LNCaP clone FGC (cell line): ENCODE measurements around the gene RPL36.
"Not testable (repeated sequence)": the region's sequence is repeated elsewhere in the genome, so short reads cannot be mapped to it uniquely, and the experiment has no call there.

Experiments
- DNase-seq: peaks from one replicate; pipeline ENCODE4 v3.0.0-alpha.2; 2011; ENCODE audit warnings: low read depth
- H3K4me3 ChIP-seq: 2 replicates; pipeline ENCODE4 v1.5.1; 2011; ENCODE audit warnings: mild to moderate bottlenecking, low read depth, low read length, control low read depth
- CTCF ChIP-seq: IDR thresholded peaks from 2 replicates; pipeline ENCODE4 v1.5.1; 2012; ENCODE audit warnings: mild to moderate bottlenecking; ENCODE audit not compliant: control insufficient read depth, insufficient read depth; ENCODE audit errors: extremely low read depth

The RPL36 gene

GRCh38 chr19:5700455-5701092 lies 10.5 kb downstream of the RPL36 start:
- no peak for TF ChIP-seq CTCF
- DNase-seq, result no peak
- H3K4me3 ChIP-seq, result no peak overlapping the region

GRCh38 chr19:5702053-5702410 lies 11.9 kb downstream of the RPL36 start:
- DNase-seq, H3K4me3 ChIP-seq: not testable (repeated sequence)

- DNase-seq, result no peak
- no peak overlapping the region for H3K4me3 ChIP-seq
- TF ChIP-seq CTCF, result no peak
Observed at GRCh38 chr19:5703819-5704818, 14.0 kb downstream of the RPL36 start.

- TF ChIP-seq CTCF, result no peak
- no peak overlapping the region for H3K4me3 ChIP-seq
- DNase-seq, result no peak
Observed at GRCh38 chr19:5705552-5705951, 15.5 kb downstream of the RPL36 start.

GRCh38 chr19:5706876-5707573 lies 16.9 kb downstream of the RPL36 start:
- TF ChIP-seq CTCF, result no peak
- DNase-seq, result no peak
- H3K4me3 ChIP-seq, result no peak overlapping the region

GRCh38 chr19:5707576-5708575 lies 17.8 kb downstream of the RPL36 start:
- DNase-seq, result no peak
- TF ChIP-seq CTCF, result no peak
- H3K4me3 ChIP-seq, result no peak overlapping the region
